A673 (cell line): ENCODE measurements around the gene SVOP. TPM values are rescaled to one million over a fixed set of nuclear protein-coding genes. Genes with fewer than 3 reads are reported as not detected.

ENCODE experiments used
- BruUV-seq: library from RNA; stranded (reverse); fragments of 400-500 nt; replicated peaks from 2 replicates; lab custom pipeline; 2021; lab: Mats Ljungman, UMichigan
- CTCF ChIA-PET: fragments of 300-600 bp; sonication (Branson Sonifier 250); formaldehyde crosslinking; loops from one replicate; lab custom pipeline; 2022; ENCODE audit warnings: antibody characterized with exemption; lab: Charles Lee
- POLR2A ChIA-PET: fragments of 300-600 bp; sonication (Branson Sonifier 250); formaldehyde crosslinking; loops from one replicate; lab custom pipeline; 2022; ENCODE audit warnings: antibody characterized with exemption; ENCODE audit not compliant: low non-redundant PET; lab: Charles Lee
- DNase-seq: peaks from one replicate; pipeline ENCODE4 v3.0.0-alpha.2; 2015; ENCODE audit warnings: low spot score
- H3K27ac ChIP-seq: fragments of 200-600 bp; sonication (generic); 2 replicates; pipeline ENCODE4 v1.5.1; 2016; ENCODE audit warnings: mixed run types, low read depth, mild to moderate bottlenecking, mixed read lengths, antibody characterized with exemption, low read length; ENCODE audit not compliant: poor library complexity, severe bottlenecking
- H3K27me3 ChIP-seq: fragments of 200-600 bp; sonication (generic); replicated peaks from 2 replicates; pipeline ENCODE4 v1.6.1; 2017; ENCODE audit warnings: mixed run types, low read depth, mild to moderate bottlenecking, mixed read lengths, antibody characterized with exemption, low read length; ENCODE audit not compliant: insufficient read depth, poor library complexity
- H3K36me3 ChIP-seq: fragments of 200-600 bp; sonication (generic); 2 replicates; pipeline ENCODE4 v1.6.1; 2016; ENCODE audit warnings: mixed run types, mild to moderate bottlenecking, mixed read lengths, antibody characterized with exemption, low read length; ENCODE audit not compliant: insufficient read depth, poor library complexity, severe bottlenecking
- H3K4me1 ChIP-seq: fragments of 200-600 bp; sonication (generic); 2 replicates; pipeline ENCODE4 v1.6.1; 2017; ENCODE audit warnings: mixed run types, mild to moderate bottlenecking, mixed read lengths, antibody characterized with exemption, low read length; ENCODE audit not compliant: insufficient read depth, poor library complexity, severe bottlenecking
- H3K4me3 ChIP-seq: fragments of 200-600 bp; sonication (generic); 2 replicates; pipeline ENCODE4 v1.5.1; 2016; ENCODE audit warnings: low read depth, mixed run types, mild to moderate bottlenecking, mixed read lengths, low read length; ENCODE audit not compliant: poor library complexity, severe bottlenecking
- H3K9me3 ChIP-seq: fragments of 200-600 bp; sonication (generic); 2 replicates; pipeline ENCODE4 v1.6.1; 2016; ENCODE audit warnings: mixed run types, low read depth, mild to moderate bottlenecking, mixed read lengths, antibody characterized with exemption, low read length; ENCODE audit not compliant: poor library complexity, severe bottlenecking
- CTCF ChIP-seq: fragments of 300-800, 200-600 bp; sonication (generic); conservative IDR thresholded peaks from 2 replicates; pipeline ENCODE4 v1.5.1; 2017; ENCODE audit warnings: low read depth, mild to moderate bottlenecking, antibody characterized with exemption, low read length, moderate library complexity, mixed read lengths
- EZH2 ChIP-seq: fragments of 200-600 bp; sonication (generic); IDR thresholded peaks from 2 replicates; pipeline ENCODE4 v1.6.1; 2017; ENCODE audit warnings: borderline replicate concordance, low read depth, mild to moderate bottlenecking, mixed read lengths, antibody characterized with exemption, low read length; ENCODE audit not compliant: poor library complexity, severe bottlenecking
- intact Hi-C: fragments of 100-400 bp; cut with micrococcal nuclease; formaldehyde crosslinking; loops from one replicate; pipeline ENCODE4 v1.10.0; 2022; ENCODE audit not compliant: unreplicated experiment
- total RNA-seq: library from RNA; stranded (reverse); gene quantifications from 2 replicates; pipeline ENCODE4 v1.2.3, GENCODE V29; 2021

Gene SVOP
- total RNA-seq, 1 experiment from 2014 or later: not detected

- Histone ChIP-seq H3K36me3 (no peaks in the 10 kb centered on the region), H3K9me3 (no peaks in the 10 kb centered on the region), H3K4me3 (no peak overlapping the region), H3K27me3 (peaks cover 3% of the 10 kb centered on the region), H3K27ac (no peak overlapping the region), H3K4me1 (no peaks in the 10 kb centered on the region)
- POLR2A ChIA-PET: no interaction called here
- no TSS peak for BruUV-seq
- no peak for TF ChIP-seq EZH2
- no peak for DNase-seq
- intact Hi-C loops: no loop called here
- CTCF ChIA-PET: no interaction called here
Measured at GRCh38 chr12:108899145-108899544, 121.7 kb downstream of the SVOP start.

GRCh38 chr12:108896817-108897216 lies 124.1 kb downstream of the SVOP start:
- Histone ChIP-seq H3K4me1 (no peaks in the 10 kb centered on the region), H3K9me3 (no peaks in the 10 kb centered on the region), H3K27ac (no peak overlapping the region), H3K36me3 (no peaks in the 10 kb centered on the region), H3K4me3 (no peak overlapping the region), H3K27me3 (peaks cover 3% of the 10 kb centered on the region)
- POLR2A ChIA-PET: no interaction called here
- no peak for DNase-seq
- intact Hi-C loops: no loop called here
- CTCF ChIA-PET: no interaction called here
- BruUV-seq: no TSS peak
- TF ChIP-seq CTCF: no peak
- no peak for TF ChIP-seq EZH2

- Histone ChIP-seq H3K4me1 (no peaks in the 10 kb centered on the region), H3K4me3 (no peak overlapping the region), H3K36me3 (no peaks in the 10 kb centered on the region), H3K9me3 (no peaks in the 10 kb centered on the region), H3K27ac (no peak overlapping the region), H3K27me3 (peaks cover 3% of the 10 kb centered on the region)
- DNase-seq: no peak
- no TSS peak for BruUV-seq
- TF ChIP-seq EZH2: no peak
- TF ChIP-seq CTCF: no peak
- intact Hi-C loops: no loop called here
- ChIA-PET POLR2A (no interaction called here), CTCF (no interaction called here)
Measured at GRCh38 chr12:108896336-108896735, 124.5 kb downstream of the SVOP start.

- Histone ChIP-seq H3K27me3 (peaks cover 3% of the 10 kb centered on the region), H3K4me1 (no peaks in the 10 kb centered on the region), H3K9me3 (no peaks in the 10 kb centered on the region), H3K4me3 (no peak overlapping the region), H3K27ac (no peak overlapping the region), H3K36me3 (no peaks in the 10 kb centered on the region)
- no peak for TF ChIP-seq EZH2
- TF ChIP-seq CTCF: no peak
- no peak for DNase-seq
- BruUV-seq: no TSS peak
- intact Hi-C loops: no loop called here
- ChIA-PET POLR2A (no interaction called here), CTCF (no interaction called here)
Measured at GRCh38 chr12:108895220-108895802, 125.6 kb downstream of the SVOP start.
